Middle frontal gyrus (tissue), 1 donor: ENCODE results near the gene CCDC91.
"Not testable (repeated sequence)": the region's sequence is repeated elsewhere in the genome, so short reads cannot be mapped to it uniquely, and the experiment has no call there.

Experiments
- DNase-seq: peaks from one replicate; pipeline ENCODE4 v3.0.0-alpha.2; 2015; ENCODE audit warnings: low spot score; ENCODE audit errors: extremely low spot score

Gene CCDC91

GRCh38 chr12:28286352-28286751, 96.1 kb downstream of the CCDC91 start:
- DNase-seq = no peak

GRCh38 chr12:28290262-28290661, 100.0 kb downstream of the CCDC91 start:
- DNase-seq = no peak

GRCh38 chr12:28292699-28293098, 102.4 kb downstream of the CCDC91 start:
- DNase-seq = no peak

GRCh38 chr12:28294300-28294699, 104.0 kb downstream of the CCDC91 start:
- DNase-seq = no peak

- no peak for DNase-seq
Measured at GRCh38 chr12:28296287-28296686, 106.0 kb downstream of the CCDC91 start.

GRCh38 chr12:28303192-28303591, 112.9 kb downstream of the CCDC91 start:
- DNase-seq = no peak

- no peak for DNase-seq
Measured at GRCh38 chr12:28306535-28306934, 116.3 kb downstream of the CCDC91 start.

- DNase-seq = no peak
Measured at GRCh38 chr12:28308891-28309290, 118.6 kb downstream of the CCDC91 start.

GRCh38 chr12:28313631-28314030, 123.4 kb downstream of the CCDC91 start:
- no peak for DNase-seq

- DNase-seq = no peak
Measured at GRCh38 chr12:28316049-28316448, 125.8 kb downstream of the CCDC91 start.

- DNase-seq = no peak
Measured at GRCh38 chr12:28318273-28318672, 128.0 kb downstream of the CCDC91 start.

- no peak for DNase-seq
Measured at GRCh38 chr12:28320353-28320752, 130.1 kb downstream of the CCDC91 start.

GRCh38 chr12:28327722-28328121, 137.5 kb downstream of the CCDC91 start:
- DNase-seq = no peak

GRCh38 chr12:28328967-28329366, 138.7 kb downstream of the CCDC91 start:
- no peak for DNase-seq

- not testable (repeated sequence) for DNase-seq
Measured at GRCh38 chr12:28329727-28330126, 139.5 kb downstream of the CCDC91 start.

GRCh38 chr12:28330232-28330631, 140.0 kb downstream of the CCDC91 start:
- DNase-seq = not testable (repeated sequence)

GRCh38 chr12:28331130-28331529, 140.9 kb downstream of the CCDC91 start:
- no peak for DNase-seq

GRCh38 chr12:28340261-28341045, 150.2 kb downstream of the CCDC91 start:
- DNase-seq = no peak

- DNase-seq = no peak
Measured at GRCh38 chr12:28343713-28344112, 153.5 kb downstream of the CCDC91 start.

- no peak for DNase-seq
Measured at GRCh38 chr12:28346567-28346966, 156.3 kb downstream of the CCDC91 start.

- no peak for DNase-seq
Measured at GRCh38 chr12:28349196-28349595, 158.9 kb downstream of the CCDC91 start.

- DNase-seq = no peak
Measured at GRCh38 chr12:28350502-28350901, 160.2 kb downstream of the CCDC91 start.

- DNase-seq = no peak
Measured at GRCh38 chr12:28351414-28351813, 161.2 kb downstream of the CCDC91 start.
